K562 (cell line): ENCODE measurements around the gene MYLK3.
"Not testable (repeated sequence)": the region's sequence is repeated elsewhere in the genome, so short reads cannot be mapped to it uniquely, and the experiment has no call there.

Experiments
- NR3C1 ChIP-seq: sonication (generic); formaldehyde crosslinking; IDR thresholded peaks from 2 replicates; pipeline ENCODE4 v1.8.1; 2022; ENCODE audit warnings: missing genetic modification reagents
- SAFB ChIP-seq: fragments of 200-400 bp; formaldehyde crosslinking; IDR thresholded peaks from 2 replicates; pipeline ENCODE4 v1.6.1; 2017; ENCODE audit warnings: low read depth, low read length, borderline replicate concordance
- SMC3 ChIP-seq: conservative IDR thresholded peaks from 2 replicates; pipeline ENCODE4 v1.6.1; 2011; ENCODE audit warnings: low read depth, low read length, improper control_type of control experiment; ENCODE audit not compliant: insufficient read depth
- ZNF263 ChIP-seq: sonication (generic); formaldehyde crosslinking; IDR thresholded peaks from 2 replicates; pipeline ENCODE4 v1.8.0; 2022; ENCODE audit warnings: mild to moderate bottlenecking, missing genetic modification reagents, borderline replicate concordance

- TF ChIP-seq ZNF263 (CRISPR knock-in tag); SAFB; NR3C1; SMC3: not testable (repeated sequence)
Measured at GRCh38 chr16:46681867-46682266, 66.3 kb downstream of the MYLK3 start.
